ENCODE results near the gene SMU1. TPM values are rescaled to one million over a fixed set of nuclear protein-coding genes. Genes with fewer than 3 reads are reported as not detected.
"Not testable (repeated sequence)": the region's sequence is repeated elsewhere in the genome, so short reads cannot be mapped to it uniquely, and the experiment has no call there.

SMU1 gene
- total and polyA plus RNA-seq, 12 donors, result 6.9 to 28.3 (median 21.5) TPM

DNA sequence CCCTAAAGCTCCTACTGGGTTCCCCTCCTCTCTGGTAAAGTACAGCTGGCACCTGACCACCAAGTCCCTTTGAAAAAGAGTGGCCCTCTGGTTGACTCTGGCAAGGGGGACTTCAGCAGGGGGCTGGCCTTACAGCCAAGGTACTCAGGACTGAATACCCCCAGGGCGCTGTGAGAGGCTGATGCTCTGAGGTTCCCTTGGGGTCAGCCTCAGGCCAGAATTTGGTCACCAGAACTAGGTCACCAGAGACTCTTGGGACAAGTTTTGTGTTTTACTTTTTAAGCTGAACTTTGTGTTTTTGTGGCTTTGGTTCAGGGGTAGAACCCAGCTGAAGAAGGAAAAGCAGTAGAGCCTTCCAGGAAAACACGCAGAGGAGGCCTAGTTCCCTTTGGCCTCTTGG, 23.3 kb upstream of the SMU1 start:
- TF ChIP-seq POLR2A (IDR thresholded peaks at IDR 0.05), result no peak
- TF ChIP-seq CTCF (IDR thresholded peaks at IDR 0.05), result no peak

GRCh38 chr9:33097192-33097591, 20.7 kb upstream of the SMU1 start:
- WGBS, 4 donors, result 72 to 82% (median 79%) methylated on average over 3 of the region's 3 CpGs
- no peak for TF ChIP-seq CTCF (IDR thresholded peaks at IDR 0.05)
- TF ChIP-seq POLR2A (IDR thresholded peaks at IDR 0.05), result no peak

More for the DNA sequence above, 23.3 kb upstream of the SMU1 start:
- 80 to 96% (median 88%) methylated on average over 2 of the region's 2 CpGs for WGBS, 4 donors
- no peaks in the 10 kb centered on the region for H3K36me3 ChIP-seq (replicated peaks in 1 of 2)
- H3K27ac ChIP-seq, result no peak overlapping the region
- H3K4me3 ChIP-seq, result no peak overlapping the region
- intact Hi-C loops (cut with DNase I), result loop anchor here in 1 of 2 donors (10.0 kb wide), 1 partner anchor 75 kb away; no protein-coding TSS in a partner anchor
- no peaks in the 10 kb centered on the region for H3K27me3 ChIP-seq
- no peaks in the 10 kb centered on the region for H3K9me3 ChIP-seq (replicated peaks in 1 of 3)
- peaks cover 9 to 10% of the 10 kb centered on the region in 2 donors for H3K4me1 ChIP-seq (replicated peaks in 1 of 2)
- DNase-seq, result peak in 1 of 7 donors; percentile 35

DNA sequence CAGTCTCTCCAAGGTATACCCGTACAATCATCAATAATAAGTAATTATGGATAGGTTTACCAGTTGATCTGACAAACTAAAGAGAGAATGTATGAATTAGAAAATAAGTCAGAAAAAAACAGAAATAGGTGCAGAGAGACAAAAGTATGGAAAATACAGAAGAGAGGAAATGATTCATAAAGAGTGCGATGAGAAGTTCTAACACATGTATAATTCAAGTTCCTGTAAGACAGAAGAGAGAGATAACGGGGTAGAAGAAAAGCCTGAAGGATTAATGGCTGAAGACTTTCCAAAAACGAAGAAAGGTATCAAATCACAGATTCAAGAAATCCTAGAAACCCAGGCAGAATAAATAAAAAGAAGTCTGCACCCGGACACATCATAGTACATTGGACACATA, 16.2 kb upstream of the SMU1 start:
- Histone ChIP-seq H3K27ac (no peak overlapping the region), H3K9me3 (replicated peaks in 1 of 3) (no peaks in the 10 kb centered on the region), H3K4me1 (replicated peaks in 1 of 2) (peaks cover 0 to 4% of the 10 kb centered on the region in 2 donors), H3K4me3 (no peak overlapping the region), H3K36me3 (replicated peaks in 1 of 2) (no peaks in the 10 kb centered on the region), H3K27me3 (no peaks in the 10 kb centered on the region)
- 62 to 80% (median 67%) methylated on average over 5 of the region's 5 CpGs for WGBS, 4 donors
- no peak for TF ChIP-seq CTCF (IDR thresholded peaks at IDR 0.05)
- TF ChIP-seq POLR2A (IDR thresholded peaks at IDR 0.05), result no peak
- intact Hi-C loops (cut with DNase I), result no loop called here
- DNase-seq, result no peak

More at GRCh38 chr9:33097192-33097591, 20.7 kb upstream of the SMU1 start:
- no peak for DNase-seq
- peaks cover 9 to 10% of the 10 kb centered on the region in 2 donors for H3K4me1 ChIP-seq (replicated peaks in 1 of 2)
- intact Hi-C loops (cut with DNase I), result no loop called here
- H3K4me3 ChIP-seq, result no peak overlapping the region
- no peaks in the 10 kb centered on the region for H3K9me3 ChIP-seq (replicated peaks in 1 of 3)
- H3K27me3 ChIP-seq, result no peaks in the 10 kb centered on the region
- no peaks in the 10 kb centered on the region for H3K36me3 ChIP-seq (replicated peaks in 1 of 2)
- no peak overlapping the region for H3K27ac ChIP-seq

- WGBS, 4 donors, result 79 to 93% (median 86%) methylated on average over 5 to 9 of the region's 9 CpGs
- H3K36me3 ChIP-seq (replicated peaks in 1 of 2); H3K9me3 ChIP-seq (replicated peaks in 1 of 3); intact Hi-C loops (cut with DNase I); DNase-seq; H3K27me3 ChIP-seq; H3K27ac ChIP-seq; H3K4me3 ChIP-seq: not testable (repeated sequence)
- peaks cover 0 to 10% of the 10 kb centered on the region in 2 donors for H3K4me1 ChIP-seq (replicated peaks in 1 of 2)
These were observed 9.2 kb upstream of the SMU1 start for GRCh38 chr9:33085672-33086071.

Data from adrenal gland (tissue), 12 donors.